GM12878 (cell line): ENCODE data around the gene NFASC.

Experiments
- BRCA1 ChIP-seq: IDR thresholded peaks from 2 replicates; pipeline ENCODE4 v1.6.1; 2011; ENCODE audit warnings: low read depth, low read length, improper control_type of control experiment
- PML ChIP-seq: IDR thresholded peaks from 2 replicates; pipeline ENCODE4 v1.6.1; 2012; ENCODE audit warnings: low read length, inconsistent platforms
- POLR2A ChIP-seq: IDR thresholded peaks from 2 replicates; pipeline ENCODE4 v1.6.1; 2011; ENCODE audit warnings: low read depth, mild to moderate bottlenecking, low read length
- SIX5 ChIP-seq: IDR thresholded peaks from 2 replicates; pipeline ENCODE4 v1.6.1; 2011; ENCODE audit warnings: mild to moderate bottlenecking, low read depth, low read length, moderate library complexity; ENCODE audit not compliant: severe bottlenecking
- TAF1 ChIP-seq: IDR thresholded peaks from 2 replicates; pipeline ENCODE4 v1.6.1; 2011; ENCODE audit warnings: mild to moderate bottlenecking, low read depth, low read length, borderline replicate concordance

- TF ChIP-seq SIX5 (no peak), PML (no peak), TAF1 (no peak), BRCA1 (no peak), POLR2A (no peak)
These were observed 130.5 kb downstream of the NFASC start for GRCh38 chr1:205001162-205001561.
